SU-DHL-6 (cell line): Measurements from ENCODE around the gene ITIH3.

Experiments
- H2AFZ ChIP-seq: fragments of 200-600 bp; sonication (generic); 2 replicates; pipeline ENCODE4 v1.6.1; 2014; ENCODE audit warnings: low read depth, mild to moderate bottlenecking, moderate library complexity, mixed read lengths, antibody characterized with exemption, low read length; ENCODE audit not compliant: severe bottlenecking
- H3F3A ChIP-seq: fragments of 200-600 bp; shearing (Covaris generic); 2 replicates; pipeline ENCODE4 v1.6.0; 2016; ENCODE audit warnings: antibody characterized with exemption, mild to moderate bottlenecking; ENCODE audit not compliant: insufficient read depth
- H3K27ac ChIP-seq: fragments of 200-600 bp; sonication (generic); 2 replicates; pipeline ENCODE4 v1.5.1; 2016; ENCODE audit warnings: low read depth, mild to moderate bottlenecking, low read length, moderate library complexity, mixed read lengths
- H3K27me3 ChIP-seq: fragments of 200-600 bp; sonication (generic), shearing (Covaris generic); 2 replicates; pipeline ENCODE4 v1.6.0; 2014; ENCODE audit warnings: mild to moderate bottlenecking, low read length
- H3K36me3 ChIP-seq: fragments of 200-600 bp; sonication (generic); 2 replicates; pipeline ENCODE4 v1.6.1; 2014; ENCODE audit warnings: mild to moderate bottlenecking, low read length, mixed read lengths
- H3K4me2 ChIP-seq: fragments of 300-600, 200-600 bp; shearing (Covaris generic), sonication (generic); 2 replicates; pipeline ENCODE4 v1.6.0; 2014; ENCODE audit warnings: low read length, low read depth, mild to moderate bottlenecking; ENCODE audit not compliant: poor library complexity, severe bottlenecking
- H3K4me3 ChIP-seq: fragments of 200-600 bp; sonication (generic); 2 replicates; pipeline ENCODE4 v1.5.1; 2014; ENCODE audit warnings: antibody characterized with exemption, low read length, mild to moderate bottlenecking, mixed read lengths; ENCODE audit not compliant: insufficient read depth, poor library complexity, severe bottlenecking
- H3K79me2 ChIP-seq: fragments of 200-600 bp; sonication (generic); 2 replicates; pipeline ENCODE4 v1.6.1; 2014; ENCODE audit warnings: mild to moderate bottlenecking, low read length, moderate library complexity; ENCODE audit not compliant: insufficient read depth
- H3K9ac ChIP-seq: fragments of 200-600 bp; sonication (generic); 2 replicates; pipeline ENCODE4 v1.7.0; 2014; ENCODE audit warnings: mild to moderate bottlenecking, low read length
- H3K9me2 ChIP-seq: fragments of 200-600 bp; sonication (generic); replicated peaks from 2 replicates; pipeline ENCODE4 v1.6.1; 2014; ENCODE audit warnings: low read length; ENCODE audit not compliant: insufficient read depth
- H3K9me3 ChIP-seq: fragments of 200-600 bp; sonication (generic); 2 replicates; pipeline ENCODE4 v1.6.1; 2014; ENCODE audit warnings: low read length, mixed read lengths; ENCODE audit not compliant: insufficient read depth
- H4K20me1 ChIP-seq: fragments of 200-600 bp; sonication (generic); 2 replicates; pipeline ENCODE4 v1.6.1; 2014; ENCODE audit warnings: low read depth, mild to moderate bottlenecking, antibody characterized with exemption, low read length, moderate library complexity, mixed read lengths
- CTCF ChIP-seq: fragments of 200-600 bp; sonication (generic); IDR thresholded peaks from one replicate; pipeline ENCODE4 v1.5.1; 2017; ENCODE audit warnings: antibody characterized with exemption, mild to moderate bottlenecking, low read length, moderate library complexity; ENCODE audit not compliant: insufficient read depth, poor library complexity, severe bottlenecking
- EZH2phosphoT487 ChIP-seq: fragments of 200-600 bp; sonication (generic), shearing (Covaris generic); conservative IDR thresholded peaks from 2 replicates; pipeline ENCODE4 v1.6.1; 2018; ENCODE audit warnings: mild to moderate bottlenecking, antibody characterized with exemption, low read length, moderate library complexity, mixed read lengths

The ITIH3 gene

GRCh38 chr3:52830535-52831258, 36.1 kb downstream of the ITIH3 start, which contains the start of gene ITIH4:
Gene ITIH4 (minus strand): TSS chr3:52830672. CDS start chr3:52830642, 30 bp downstream.
- Histone ChIP-seq H3K9ac (no peak within 1 kb of the TSS), H3F3A (no peaks in the 10 kb centered on the region), H4K20me1 (no peaks in the 10 kb centered on the region), H3K27me3 (no peaks in the 10 kb centered on the region), H3K27ac (no peak within 1 kb of the TSS), H3K79me2 (no peaks in the 10 kb centered on the region), H2AFZ (no peak within 1 kb of the TSS), H3K4me2 (no peak within 1 kb of the TSS), H3K4me3 (no peak within 1 kb of the TSS), H3K36me3 (no peaks in the 10 kb centered on the region), H3K9me3 (no peaks in the 10 kb centered on the region), H3K9me2 (no peaks in the 10 kb centered on the region)
- no peak for TF ChIP-seq CTCF
- TF ChIP-seq EZH2phosphoT487 = no peak

GRCh38 chr3:52831500-52832301, 37.1 kb downstream of the ITIH3 start:
- no peaks in the 10 kb centered on the region for H3F3A ChIP-seq
- H3K79me2 ChIP-seq = no peaks in the 10 kb centered on the region
- H3K9ac ChIP-seq = no peak overlapping the region
- H3K4me3 ChIP-seq = no peak overlapping the region
- H4K20me1 ChIP-seq = no peaks in the 10 kb centered on the region
- no peaks in the 10 kb centered on the region for H3K36me3 ChIP-seq
- H3K9me2 ChIP-seq = no peaks in the 10 kb centered on the region
- no peak overlapping the region for H2AFZ ChIP-seq
- H3K9me3 ChIP-seq = no peaks in the 10 kb centered on the region
- TF ChIP-seq EZH2phosphoT487 (no peak), CTCF (no peak)
- H3K27me3 ChIP-seq = no peaks in the 10 kb centered on the region
- no peak overlapping the region for H3K4me2 ChIP-seq
- no peak overlapping the region for H3K27ac ChIP-seq

GRCh38 chr3:52833202-52833601, 38.6 kb downstream of the ITIH3 start:
- no peaks in the 10 kb centered on the region for H4K20me1 ChIP-seq
- H3K27ac ChIP-seq = no peak overlapping the region
- H3K4me3 ChIP-seq = no peak overlapping the region
- no peaks in the 10 kb centered on the region for H3F3A ChIP-seq
- no peaks in the 10 kb centered on the region for H3K9me3 ChIP-seq
- no peaks in the 10 kb centered on the region for H3K79me2 ChIP-seq
- no peaks in the 10 kb centered on the region for H3K9me2 ChIP-seq
- H2AFZ ChIP-seq = no peak overlapping the region
- H3K27me3 ChIP-seq = no peaks in the 10 kb centered on the region
- no peak overlapping the region for H3K4me2 ChIP-seq
- no peak overlapping the region for H3K9ac ChIP-seq
- TF ChIP-seq EZH2phosphoT487 (no peak), CTCF (no peak)
- H3K36me3 ChIP-seq = no peaks in the 10 kb centered on the region
